Smooth muscle cell of the brain vasculature (primary cell): ENCODE results near the gene HOXA10.

Experiments
- DNase-seq: peaks from one replicate; pipeline ENCODE4 v3.0.0-alpha.2; 2012; ENCODE audit warnings: low read depth, low spot score

The HOXA10 gene

DNA sequence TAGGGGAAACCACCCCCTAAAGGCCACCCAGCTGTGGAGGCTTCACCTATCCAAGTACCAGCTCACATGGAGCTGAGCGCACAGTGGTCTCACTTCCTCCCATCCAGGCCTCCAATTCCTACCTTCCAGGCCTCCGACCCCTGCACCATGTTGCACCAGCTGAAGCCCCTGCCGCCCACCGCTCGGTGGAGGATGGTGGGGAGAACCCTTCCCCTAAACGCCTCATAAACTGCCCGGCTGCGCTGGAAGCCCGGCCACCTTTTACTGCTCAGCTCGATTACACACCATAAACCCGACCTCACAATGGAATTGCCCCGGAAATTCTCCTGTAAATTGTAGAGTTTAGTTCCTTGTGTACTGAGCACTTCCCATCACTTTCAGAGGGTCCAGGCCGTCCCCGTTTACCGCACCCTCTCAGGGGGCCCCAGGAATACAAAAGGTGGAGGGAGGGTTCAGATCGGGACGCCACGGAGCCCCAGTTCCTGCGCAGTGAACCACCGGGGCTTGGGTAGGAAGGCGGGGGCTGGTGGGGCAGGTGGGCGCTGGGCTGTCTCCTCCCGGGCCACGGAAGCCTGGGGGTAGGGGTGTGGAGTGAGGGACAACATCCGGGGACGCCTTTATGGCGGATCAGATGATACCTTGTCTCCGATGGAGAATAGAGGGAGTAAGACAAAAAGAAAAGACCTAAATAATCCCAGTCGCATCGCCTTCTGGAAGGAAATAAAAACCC lies 16.3 kb downstream of the HOXA10 start:
- DNase-seq = no peak

DNA sequence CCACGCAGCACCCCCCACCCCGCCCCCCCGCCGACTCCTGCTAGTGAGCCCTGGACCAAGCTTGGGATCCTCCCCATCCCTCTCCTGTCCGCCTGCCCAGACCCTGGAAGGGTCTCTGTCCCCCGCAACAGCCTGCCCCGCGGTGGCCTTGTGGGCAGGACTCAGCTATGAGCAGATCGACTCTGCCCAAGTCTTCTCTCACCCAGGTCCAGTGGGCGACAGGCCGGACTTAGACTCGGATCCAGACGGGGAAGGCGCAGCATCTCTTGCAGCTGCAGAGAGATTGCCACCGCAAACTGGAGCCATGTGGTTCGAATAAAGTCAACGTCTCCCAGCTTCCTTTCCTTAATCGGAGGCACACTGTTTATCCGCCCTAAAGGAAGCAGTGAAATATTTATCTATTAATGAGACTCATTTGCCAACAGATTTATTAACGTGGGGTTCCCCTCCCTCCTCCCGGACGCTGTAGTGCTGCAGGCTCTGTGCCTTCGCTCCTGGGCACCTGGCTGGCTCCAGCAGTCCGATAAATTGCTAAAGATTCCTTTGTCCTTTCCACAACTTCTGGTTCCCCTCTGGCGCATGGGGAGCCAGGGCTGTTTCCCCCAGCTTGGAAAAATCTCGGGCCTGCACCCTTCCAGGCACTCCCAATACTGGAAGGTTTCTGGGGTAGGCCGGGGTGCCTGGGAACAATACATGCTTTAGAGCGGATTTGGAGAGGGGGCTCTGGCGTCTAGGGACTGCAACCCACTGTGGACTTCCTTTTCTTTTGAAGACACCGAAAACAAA lies 17.0 kb downstream of the HOXA10 start:
- DNase-seq = no peak

- DNase-seq = no peak
These were observed 17.6 kb downstream of the HOXA10 start, which contains the start of gene HOXA7 for GRCh38 chr7:27156508-27156898. Gene HOXA7 (minus strand): TSS chr7:27156675. CDS start chr7:27156545, 130 bp downstream.

- DNase-seq = no peak
These were observed 18.2 kb downstream of the HOXA10 start for GRCh38 chr7:27155816-27156507.

GRCh38 chr7:27154901-27155815 lies 19.0 kb downstream of the HOXA10 start:
- no peak for DNase-seq

DNA sequence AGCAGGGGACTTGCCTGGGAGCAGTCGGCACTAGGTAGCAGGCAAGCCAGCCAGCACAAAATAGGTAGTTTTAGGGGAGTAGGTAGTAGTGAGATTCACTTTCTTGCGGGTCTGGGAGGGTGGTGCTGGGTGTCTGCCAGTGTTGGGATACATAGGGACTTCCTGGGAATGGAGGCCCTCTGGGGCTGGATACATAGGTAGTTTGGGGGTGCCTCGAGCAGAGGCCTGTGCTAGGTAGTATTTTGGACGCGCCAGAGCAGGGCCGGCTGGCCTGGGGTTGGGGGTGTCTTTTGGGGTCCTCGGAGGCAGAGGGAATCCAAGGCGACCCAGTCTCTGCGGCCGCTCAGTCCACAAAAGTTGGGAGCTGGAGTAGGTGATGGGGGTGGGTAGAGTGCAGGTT lies 19.8 kb downstream of the HOXA10 start:
- no peak for DNase-seq

DNA sequence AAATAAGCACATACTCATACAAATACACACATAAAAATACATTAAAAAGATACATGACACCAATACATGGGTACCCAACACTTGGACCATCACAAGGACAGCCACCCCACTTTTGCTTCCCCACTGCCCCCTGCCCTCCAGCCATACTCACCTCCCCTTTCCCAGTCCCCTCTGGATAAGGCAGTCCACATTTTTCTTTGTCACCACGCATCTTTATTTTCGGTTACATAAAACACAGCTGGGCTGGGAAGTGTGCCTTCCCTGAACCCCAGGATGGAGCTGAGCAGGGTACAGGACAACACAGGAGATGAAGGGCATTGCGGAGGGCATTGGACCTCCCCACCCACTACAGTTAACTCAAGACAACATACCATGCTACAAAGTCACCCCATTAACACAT lies 20.6 kb downstream of the HOXA10 start:
- DNase-seq = no peak

DNA sequence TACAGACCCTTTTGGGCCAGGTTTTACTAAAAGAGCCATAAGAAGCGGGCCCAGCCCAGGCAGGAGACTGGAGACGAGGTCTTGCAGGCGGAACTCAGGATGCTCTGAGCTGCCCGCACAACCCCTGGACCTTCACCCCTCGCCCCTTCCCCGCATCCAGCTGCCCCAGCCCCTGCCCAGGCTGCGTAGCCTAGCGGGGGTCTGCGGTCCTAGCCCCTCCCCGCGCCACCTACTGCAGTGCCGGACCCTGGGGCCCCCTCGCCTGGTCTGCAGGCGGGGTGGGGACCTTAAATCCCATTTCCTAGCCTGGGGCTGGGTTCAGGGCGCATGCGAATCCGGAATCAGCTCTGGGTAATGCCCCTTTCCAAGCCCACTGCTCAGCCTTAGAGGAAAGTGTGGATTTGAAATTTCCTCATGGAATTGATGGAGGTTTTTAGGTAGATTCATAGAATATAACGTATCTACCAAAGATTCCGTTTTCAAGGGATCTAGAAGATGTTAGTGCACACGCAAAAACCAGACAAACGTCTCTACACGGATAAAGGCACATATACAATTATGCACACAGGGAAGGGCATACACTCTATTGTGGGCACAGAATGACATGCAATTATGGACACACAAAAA lies 21.2 kb downstream of the HOXA10 start:
- no peak for DNase-seq

GRCh38 chr7:27151931-27152815 lies 21.9 kb downstream of the HOXA10 start, which contains the start of gene HOXA3:
Gene HOXA3 (minus strand): TSS chr7:27152583. CDS start chr7:27110640, 41,943 bp downstream.
- DNase-seq = no peak

DNA sequence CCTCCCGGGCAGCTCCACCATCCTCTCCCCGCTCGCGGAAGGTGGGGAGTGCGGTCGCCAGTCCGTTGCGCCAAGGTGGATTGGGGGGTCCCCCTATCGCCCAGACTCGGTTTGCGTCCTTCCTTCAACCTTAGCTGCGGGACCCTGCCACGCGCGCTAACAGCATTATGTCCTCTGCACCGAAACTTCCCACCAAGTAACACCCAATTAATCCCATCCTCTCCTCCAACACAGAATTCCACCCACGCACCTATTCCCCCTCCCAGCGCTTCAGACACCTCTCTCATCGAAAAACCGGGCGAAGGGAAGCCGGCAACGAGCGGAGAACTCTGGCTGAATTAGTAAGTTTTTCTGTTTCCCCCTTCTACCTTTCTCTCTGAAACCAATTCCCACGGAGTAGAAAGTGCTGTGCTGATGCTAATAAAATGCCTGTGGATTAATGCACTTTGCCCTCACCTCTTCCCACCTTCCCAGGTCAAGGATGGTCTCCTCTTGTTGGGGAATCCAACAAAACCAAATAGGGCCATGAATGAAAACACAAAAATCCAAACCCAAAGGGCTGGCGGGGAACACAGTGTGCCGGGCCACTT lies 22.7 kb downstream of the HOXA10 start:
- no peak for DNase-seq

GRCh38 chr7:27150568-27151340 lies 23.4 kb downstream of the HOXA10 start:
- DNase-seq = no peak

GRCh38 chr7:27149842-27150567 lies 24.1 kb downstream of the HOXA10 start:
- DNase-seq = no peak

DNA sequence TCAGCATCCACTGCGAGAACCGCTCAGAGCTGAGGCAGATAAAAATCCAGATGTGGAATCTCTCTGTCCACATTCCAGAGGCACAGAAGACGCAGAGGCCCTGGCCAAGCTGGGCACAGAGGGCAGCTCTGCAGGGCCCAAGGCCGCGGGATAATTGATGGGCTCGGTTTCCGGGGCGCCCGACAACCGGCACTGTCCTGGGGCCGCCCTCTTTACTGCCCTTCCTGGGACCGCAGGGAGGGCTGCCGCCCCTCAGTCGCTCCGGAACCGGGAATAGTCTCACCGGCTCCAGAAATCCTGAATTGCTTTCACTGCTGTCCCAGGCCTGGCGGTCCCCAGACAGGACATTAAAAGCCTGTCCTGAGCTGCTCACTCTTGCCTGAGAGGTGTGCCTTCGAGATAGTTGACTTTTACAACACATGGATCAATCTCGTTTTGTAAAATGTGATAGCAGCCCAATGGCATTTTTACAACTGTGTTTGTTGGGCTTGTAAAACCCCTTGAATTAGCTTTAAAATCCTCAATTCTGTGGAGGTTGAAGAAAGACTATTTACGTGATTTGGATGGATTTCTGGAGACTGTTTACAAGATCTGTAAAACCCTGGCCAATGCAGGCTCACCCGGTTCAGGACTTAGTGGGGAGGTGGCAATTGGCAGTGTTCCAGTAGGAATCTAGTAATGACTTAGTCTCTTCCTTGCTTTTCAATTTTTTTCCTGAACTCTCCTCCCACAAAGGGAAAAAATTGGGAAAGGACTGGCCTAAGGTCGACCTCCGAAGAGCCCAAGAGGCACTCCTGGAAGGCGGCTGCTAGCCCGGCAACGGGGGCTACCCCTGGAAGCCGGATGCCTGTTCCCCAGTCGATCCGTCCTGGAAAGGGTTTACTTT lies 25.1 kb downstream of the HOXA10 start:
- no peak for DNase-seq

GRCh38 chr7:27148031-27148755 lies 25.9 kb downstream of the HOXA10 start:
- DNase-seq = no peak

GRCh38 chr7:27147199-27148030 lies 26.7 kb downstream of the HOXA10 start, which contains the start of gene HOXA6:
Gene HOXA6 (minus strand): TSS chr7:27147774. CDS start chr7:27147749, 25 bp downstream.
- DNase-seq = no peak
